Measurements from ENCODE around the gene TMEM51. TPM values are rescaled to one million over a fixed set of nuclear protein-coding genes. Genes with fewer than 3 reads are reported as not detected.

Gene TMEM51
- total RNA-seq, 1 experiment from 2014 or later = 10.4 TPM

DNA sequence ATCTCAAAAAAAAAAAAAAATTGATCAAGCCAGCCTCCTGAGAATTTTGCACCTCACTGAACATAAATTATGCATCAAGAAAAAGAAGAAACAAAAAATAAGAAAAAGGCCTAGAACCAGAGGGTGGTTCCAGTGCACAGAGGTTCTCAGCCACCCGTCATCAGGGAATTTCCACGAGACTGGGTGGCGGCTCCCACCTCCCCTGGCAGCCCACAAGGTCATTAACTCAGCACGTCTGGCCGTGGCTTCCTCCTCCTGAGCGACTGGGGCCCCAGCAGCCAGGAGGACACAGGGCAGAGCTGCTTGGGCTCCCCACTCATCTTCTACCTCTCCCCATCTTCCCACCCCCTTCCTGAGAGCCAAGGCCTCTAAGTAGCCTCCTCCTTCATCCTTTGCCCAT, 15.7 kb upstream of the TMEM51 start (continued):
- TF ChIP-seq, protein P1, sequence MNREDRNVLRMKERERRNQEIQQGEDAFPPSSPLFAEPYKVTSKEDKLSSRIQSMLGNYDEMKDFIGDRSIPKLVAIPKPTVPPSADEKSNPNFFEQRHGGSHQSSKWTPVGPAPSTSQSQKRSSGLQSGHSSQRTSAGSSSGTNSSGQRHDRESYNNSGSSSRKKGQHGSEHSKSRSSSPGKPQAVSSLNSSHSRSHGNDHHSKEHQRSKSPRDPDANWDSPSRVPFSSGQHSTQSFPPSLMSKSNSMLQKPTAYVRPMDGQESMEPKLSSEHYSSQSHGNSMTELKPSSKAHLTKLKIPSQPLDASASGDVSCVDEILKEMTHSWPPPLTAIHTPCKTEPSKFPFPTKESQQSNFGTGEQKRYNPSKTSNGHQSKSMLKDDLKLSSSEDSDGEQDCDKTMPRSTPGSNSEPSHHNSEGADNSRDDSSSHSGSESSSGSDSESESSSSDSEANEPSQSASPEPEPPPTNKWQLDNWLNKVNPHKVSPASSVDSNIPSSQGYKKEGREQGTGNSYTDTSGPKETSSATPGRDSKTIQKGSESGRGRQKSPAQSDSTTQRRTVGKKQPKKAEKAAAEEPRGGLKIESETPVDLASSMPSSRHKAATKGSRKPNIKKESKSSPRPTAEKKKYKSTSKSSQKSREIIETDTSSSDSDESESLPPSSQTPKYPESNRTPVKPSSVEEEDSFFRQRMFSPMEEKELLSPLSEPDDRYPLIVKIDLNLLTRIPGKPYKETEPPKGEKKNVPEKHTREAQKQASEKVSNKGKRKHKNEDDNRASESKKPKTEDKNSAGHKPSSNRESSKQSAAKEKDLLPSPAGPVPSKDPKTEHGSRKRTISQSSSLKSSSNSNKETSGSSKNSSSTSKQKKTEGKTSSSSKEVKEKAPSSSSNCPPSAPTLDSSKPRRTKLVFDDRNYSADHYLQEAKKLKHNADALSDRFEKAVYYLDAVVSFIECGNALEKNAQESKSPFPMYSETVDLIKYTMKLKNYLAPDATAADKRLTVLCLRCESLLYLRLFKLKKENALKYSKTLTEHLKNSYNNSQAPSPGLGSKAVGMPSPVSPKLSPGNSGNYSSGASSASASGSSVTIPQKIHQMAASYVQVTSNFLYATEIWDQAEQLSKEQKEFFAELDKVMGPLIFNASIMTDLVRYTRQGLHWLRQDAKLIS (CRISPR knock-in tag; IDR thresholded peaks at IDR 0.05; ENCODE audit: borderline replicate concordance) = no peak
- TF ChIP-seq IRF2 (CRISPR knock-in tag; IDR thresholded peaks at IDR 0.05; ENCODE audit: borderline replicate concordance, low read depth) = no peak
- TF ChIP-seq TP53 (CRISPR knock-in tag; IDR thresholded peaks at IDR 0.05) = no peak
- TF ChIP-seq GTF2I (CRISPR knock-in tag; conservative IDR thresholded peaks at IDR 0.05) = no peak
- TF ChIP-seq, protein P2, sequence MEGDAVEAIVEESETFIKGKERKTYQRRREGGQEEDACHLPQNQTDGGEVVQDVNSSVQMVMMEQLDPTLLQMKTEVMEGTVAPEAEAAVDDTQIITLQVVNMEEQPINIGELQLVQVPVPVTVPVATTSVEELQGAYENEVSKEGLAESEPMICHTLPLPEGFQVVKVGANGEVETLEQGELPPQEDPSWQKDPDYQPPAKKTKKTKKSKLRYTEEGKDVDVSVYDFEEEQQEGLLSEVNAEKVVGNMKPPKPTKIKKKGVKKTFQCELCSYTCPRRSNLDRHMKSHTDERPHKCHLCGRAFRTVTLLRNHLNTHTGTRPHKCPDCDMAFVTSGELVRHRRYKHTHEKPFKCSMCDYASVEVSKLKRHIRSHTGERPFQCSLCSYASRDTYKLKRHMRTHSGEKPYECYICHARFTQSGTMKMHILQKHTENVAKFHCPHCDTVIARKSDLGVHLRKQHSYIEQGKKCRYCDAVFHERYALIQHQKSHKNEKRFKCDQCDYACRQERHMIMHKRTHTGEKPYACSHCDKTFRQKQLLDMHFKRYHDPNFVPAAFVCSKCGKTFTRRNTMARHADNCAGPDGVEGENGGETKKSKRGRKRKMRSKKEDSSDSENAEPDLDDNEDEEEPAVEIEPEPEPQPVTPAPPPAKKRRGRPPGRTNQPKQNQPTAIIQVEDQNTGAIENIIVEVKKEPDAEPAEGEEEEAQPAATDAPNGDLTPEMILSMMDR (IDR thresholded peaks at IDR 0.05) = no peak
- no peak for TF ChIP-seq EMX1 (CRISPR knock-in tag; IDR thresholded peaks at IDR 0.05)
- no peak for TF ChIP-seq OVOL2 (CRISPR knock-in tag; IDR thresholded peaks at IDR 0.05; ENCODE audit: borderline replicate concordance)
- TF ChIP-seq NR3C1 (CRISPR knock-in tag; conservative IDR thresholded peaks at IDR 0.05; ENCODE audit: low read depth) = no peak

DNA sequence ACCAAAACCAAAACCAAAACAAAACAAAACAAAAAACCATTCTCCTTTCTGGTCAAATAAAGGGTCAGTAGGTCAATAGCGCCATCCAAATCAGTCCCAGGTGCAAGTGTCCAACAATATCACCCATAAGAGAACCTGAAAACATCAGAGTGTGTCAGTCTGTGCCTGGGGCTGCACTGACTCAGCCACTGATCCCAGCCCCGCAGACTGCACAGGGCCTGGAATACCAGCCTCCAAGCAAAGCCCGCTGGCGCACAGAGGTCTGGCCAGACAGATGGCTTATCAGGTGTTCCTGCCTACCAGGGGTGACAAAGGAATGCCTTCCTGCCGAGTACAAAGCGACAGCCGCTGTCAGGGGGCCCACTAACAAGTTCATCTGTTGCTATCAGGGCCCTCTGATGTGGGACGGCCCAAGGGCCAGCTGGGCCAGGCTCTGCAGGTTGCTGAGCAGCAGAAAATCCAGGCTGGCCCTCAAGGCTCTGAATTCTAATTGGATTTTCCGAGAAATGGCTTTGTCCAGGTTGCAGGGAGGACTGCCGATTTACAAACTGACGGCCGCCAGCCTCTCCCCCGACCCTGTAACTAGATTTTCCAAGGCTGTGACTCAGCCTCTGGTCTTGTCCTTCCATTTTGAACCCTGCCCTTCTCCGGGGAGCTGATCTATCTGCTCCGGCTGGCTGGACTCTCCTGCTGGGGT, 13.7 kb upstream of the TMEM51 start:
- no peak overlapping the region for H3K4me3 Mint-ChIP-seq
- CTCF ChIA-PET = interaction anchor here (1.1 to 3.9 kb wide), 3 partner anchors 11 to 164 kb away, joined by 3 to 16 read pairs (median 10); no protein-coding TSS in a partner anchor
- H3K27me3 Mint-ChIP-seq (ENCODE audit: low read depth) = peaks cover 5% of the 10 kb centered on the region; the same call in 1 of the 2 replicates
- no peaks in the 10 kb centered on the region for H3K36me3 Mint-ChIP-seq
- DNase-seq (ENCODE audit: low spot score) = peak; percentile 62
- peaks cover 8% of the 10 kb centered on the region; the same call in 1 of the 2 replicates for H3K9me3 Mint-ChIP-seq
- POLR2A ChIA-PET = no interaction called here
- no peak overlapping the region for H3K27ac Mint-ChIP-seq
- ATAC-seq = peak; percentile 85
- peaks cover 20% of the 10 kb centered on the region for H3K4me1 Mint-ChIP-seq
- TF ChIP-seq, protein P3, sequence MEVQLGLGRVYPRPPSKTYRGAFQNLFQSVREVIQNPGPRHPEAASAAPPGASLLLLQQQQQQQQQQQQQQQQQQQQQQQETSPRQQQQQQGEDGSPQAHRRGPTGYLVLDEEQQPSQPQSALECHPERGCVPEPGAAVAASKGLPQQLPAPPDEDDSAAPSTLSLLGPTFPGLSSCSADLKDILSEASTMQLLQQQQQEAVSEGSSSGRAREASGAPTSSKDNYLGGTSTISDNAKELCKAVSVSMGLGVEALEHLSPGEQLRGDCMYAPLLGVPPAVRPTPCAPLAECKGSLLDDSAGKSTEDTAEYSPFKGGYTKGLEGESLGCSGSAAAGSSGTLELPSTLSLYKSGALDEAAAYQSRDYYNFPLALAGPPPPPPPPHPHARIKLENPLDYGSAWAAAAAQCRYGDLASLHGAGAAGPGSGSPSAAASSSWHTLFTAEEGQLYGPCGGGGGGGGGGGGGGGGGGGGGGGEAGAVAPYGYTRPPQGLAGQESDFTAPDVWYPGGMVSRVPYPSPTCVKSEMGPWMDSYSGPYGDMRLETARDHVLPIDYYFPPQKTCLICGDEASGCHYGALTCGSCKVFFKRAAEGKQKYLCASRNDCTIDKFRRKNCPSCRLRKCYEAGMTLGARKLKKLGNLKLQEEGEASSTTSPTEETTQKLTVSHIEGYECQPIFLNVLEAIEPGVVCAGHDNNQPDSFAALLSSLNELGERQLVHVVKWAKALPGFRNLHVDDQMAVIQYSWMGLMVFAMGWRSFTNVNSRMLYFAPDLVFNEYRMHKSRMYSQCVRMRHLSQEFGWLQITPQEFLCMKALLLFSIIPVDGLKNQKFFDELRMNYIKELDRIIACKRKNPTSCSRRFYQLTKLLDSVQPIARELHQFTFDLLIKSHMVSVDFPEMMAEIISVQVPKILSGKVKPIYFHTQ (CRISPR knock-in tag; IDR thresholded peaks at IDR 0.05) = no peak
- TF ChIP-seq TEAD1 (CRISPR knock-in tag; IDR thresholded peaks at IDR 0.05) (0 out of 2 replicates have a peak, but pooled peaks have one; percentile 40), GABPB1 (CRISPR knock-in tag; IDR thresholded peaks at IDR 0.05) (peak; percentile 13; the same call in 1 of the 2 replicates)
- TF ChIP-seq, protein P4, sequence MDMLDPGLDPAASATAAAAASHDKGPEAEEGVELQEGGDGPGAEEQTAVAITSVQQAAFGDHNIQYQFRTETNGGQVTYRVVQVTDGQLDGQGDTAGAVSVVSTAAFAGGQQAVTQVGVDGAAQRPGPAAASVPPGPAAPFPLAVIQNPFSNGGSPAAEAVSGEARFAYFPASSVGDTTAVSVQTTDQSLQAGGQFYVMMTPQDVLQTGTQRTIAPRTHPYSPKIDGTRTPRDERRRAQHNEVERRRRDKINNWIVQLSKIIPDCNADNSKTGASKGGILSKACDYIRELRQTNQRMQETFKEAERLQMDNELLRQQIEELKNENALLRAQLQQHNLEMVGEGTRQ (CRISPR knock-in tag; IDR thresholded peaks at IDR 0.05) = no peak

DNA sequence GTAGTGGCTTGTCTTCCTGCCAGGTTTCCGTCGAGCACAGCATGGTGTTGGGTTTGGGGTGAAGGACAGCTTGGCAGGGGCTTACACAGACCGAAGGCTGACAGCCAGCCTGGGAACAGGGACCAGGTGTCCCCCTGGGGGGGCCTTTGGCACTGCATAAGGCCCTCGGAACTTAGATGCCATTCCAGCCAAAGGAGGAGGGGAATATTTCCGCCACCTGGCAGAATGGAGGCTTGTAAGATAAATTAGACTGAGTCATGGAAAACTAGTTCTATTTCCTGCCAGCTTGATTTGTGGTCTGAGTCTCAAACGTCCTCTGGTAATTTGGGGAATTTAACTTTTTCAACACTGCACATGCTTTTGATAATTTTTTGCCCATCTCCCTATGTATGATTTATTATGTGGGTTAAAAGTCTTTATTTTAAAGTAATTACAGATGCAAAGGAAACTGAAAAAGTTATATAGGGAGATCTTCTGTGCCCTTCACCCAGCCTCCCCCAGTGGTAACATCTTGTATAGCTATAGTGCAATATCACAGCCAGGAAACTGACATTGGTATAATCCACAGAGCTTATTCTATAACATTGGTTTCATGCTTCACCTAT, 11.5 kb upstream of the TMEM51 start:
- H3K27ac Mint-ChIP-seq = no peak overlapping the region
- no peak for ATAC-seq
- H3K4me1 Mint-ChIP-seq = peaks cover 12% of the 10 kb centered on the region
- peaks cover 2% of the 10 kb centered on the region; the same call in 1 of the 2 replicates for H3K27me3 Mint-ChIP-seq (ENCODE audit: low read depth)
- ChIA-PET POLR2A (no interaction called here), CTCF (interaction anchor here (0.5 to 3.9 kb wide), 3 partner anchors 10 to 336 kb away, joined by 3 to 16 read pairs (median 4); no protein-coding TSS in a partner anchor)
- no peak overlapping the region for H3K4me3 Mint-ChIP-seq
- H3K36me3 Mint-ChIP-seq = no peaks in the 10 kb centered on the region
- no peak for DNase-seq (ENCODE audit: low spot score)
- H3K9me3 Mint-ChIP-seq = peaks cover 8% of the 10 kb centered on the region; the same call in 1 of the 2 replicates
- TF ChIP-seq, protein P5, sequence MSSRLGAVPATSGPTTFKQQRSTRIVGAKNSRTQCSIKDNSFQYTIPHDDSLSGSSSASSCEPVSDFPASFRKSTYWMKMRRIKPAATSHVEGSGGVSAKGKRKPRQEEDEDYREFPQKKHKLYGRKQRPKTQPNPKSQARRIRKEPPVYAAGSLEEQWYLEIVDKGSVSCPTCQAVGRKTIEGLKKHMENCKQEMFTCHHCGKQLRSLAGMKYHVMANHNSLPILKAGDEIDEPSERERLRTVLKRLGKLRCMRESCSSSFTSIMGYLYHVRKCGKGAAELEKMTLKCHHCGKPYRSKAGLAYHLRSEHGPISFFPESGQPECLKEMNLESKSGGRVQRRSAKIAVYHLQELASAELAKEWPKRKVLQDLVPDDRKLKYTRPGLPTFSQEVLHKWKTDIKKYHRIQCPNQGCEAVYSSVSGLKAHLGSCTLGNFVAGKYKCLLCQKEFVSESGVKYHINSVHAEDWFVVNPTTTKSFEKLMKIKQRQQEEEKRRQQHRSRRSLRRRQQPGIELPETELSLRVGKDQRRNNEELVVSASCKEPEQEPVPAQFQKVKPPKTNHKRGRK (CRISPR knock-in tag; IDR thresholded peaks at IDR 0.05; ENCODE audit: borderline replicate concordance) = no peak
- TF ChIP-seq, protein P6, sequence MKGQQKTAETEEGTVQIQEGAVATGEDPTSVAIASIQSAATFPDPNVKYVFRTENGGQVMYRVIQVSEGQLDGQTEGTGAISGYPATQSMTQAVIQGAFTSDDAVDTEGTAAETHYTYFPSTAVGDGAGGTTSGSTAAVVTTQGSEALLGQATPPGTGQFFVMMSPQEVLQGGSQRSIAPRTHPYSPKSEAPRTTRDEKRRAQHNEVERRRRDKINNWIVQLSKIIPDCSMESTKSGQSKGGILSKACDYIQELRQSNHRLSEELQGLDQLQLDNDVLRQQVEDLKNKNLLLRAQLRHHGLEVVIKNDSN (CRISPR knock-in tag; IDR thresholded peaks at IDR 0.05) = no peak
- TF ChIP-seq, protein P1 (CRISPR knock-in tag; IDR thresholded peaks at IDR 0.05; ENCODE audit: borderline replicate concordance) = no peak
